GM21825 (cell line): ENCODE measurements around the gene CACNA1E.
"Not testable (repeated sequence)": the region's sequence is repeated elsewhere in the genome, so short reads cannot be mapped to it uniquely, and the experiment has no call there.

ENCODE experiments used
- ATAC-seq: cut with Tn5 transposase; IDR thresholded peaks from one replicate; pipeline ENCODE4 v1.9.1; 2021; ENCODE audit warnings: mild to moderate bottlenecking, moderate library complexity; ENCODE audit not compliant: unreplicated experiment

Gene CACNA1E

DNA sequence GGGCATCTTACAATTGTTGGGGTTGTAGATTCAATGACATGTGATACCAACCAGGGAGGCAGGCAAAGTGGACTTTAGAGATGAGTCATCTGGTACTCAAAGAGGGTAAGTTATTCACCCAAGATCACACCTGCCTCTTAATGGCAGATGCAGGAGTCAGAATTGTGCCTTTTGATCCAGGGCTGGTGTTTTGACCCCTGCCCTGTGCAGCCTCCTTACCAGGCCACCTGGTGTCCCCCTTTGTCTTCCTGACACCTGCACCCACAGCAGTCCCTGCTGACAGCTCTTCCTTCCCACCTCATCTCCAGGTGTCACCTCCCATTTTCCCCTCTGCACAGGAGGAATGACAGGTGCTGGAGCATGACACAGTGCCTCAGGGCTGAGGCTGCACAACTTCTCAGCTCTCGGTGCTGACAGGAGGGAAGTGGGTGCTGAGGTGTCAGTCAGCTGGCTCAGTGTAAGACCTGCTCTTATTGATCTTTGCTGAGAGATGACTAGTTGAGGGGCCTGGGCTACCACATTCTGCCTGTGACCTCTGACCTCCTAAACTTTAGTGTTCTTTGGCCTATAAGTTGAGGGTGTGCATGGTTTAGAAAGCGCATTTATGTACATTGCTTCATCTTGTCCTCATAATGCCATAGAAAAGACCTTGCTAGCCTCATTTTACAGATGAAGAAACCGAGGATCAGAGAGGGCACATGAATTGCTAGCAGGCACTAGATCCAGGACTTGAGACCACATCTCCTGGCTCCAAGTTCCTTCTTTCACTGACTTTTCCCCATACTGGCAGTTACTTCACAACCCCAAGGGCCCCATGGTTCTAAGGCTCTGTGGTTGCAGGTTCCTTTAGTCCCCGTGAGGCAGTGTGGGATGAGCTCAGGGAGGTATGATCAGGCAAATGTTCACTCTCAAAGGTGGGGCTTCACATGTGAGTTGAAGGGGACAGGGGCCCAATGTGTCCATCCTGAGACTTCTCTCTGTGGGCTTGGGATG, 31.3 kb downstream of the CACNA1E start:
- peak; percentile 71 for ATAC-seq

- no peak for ATAC-seq
Measured at GRCh38 chr1:181516706-181517105, 33.4 kb downstream of the CACNA1E start.

- no peak for ATAC-seq
Measured at GRCh38 chr1:181517181-181517875, 34.0 kb downstream of the CACNA1E start.

DNA sequence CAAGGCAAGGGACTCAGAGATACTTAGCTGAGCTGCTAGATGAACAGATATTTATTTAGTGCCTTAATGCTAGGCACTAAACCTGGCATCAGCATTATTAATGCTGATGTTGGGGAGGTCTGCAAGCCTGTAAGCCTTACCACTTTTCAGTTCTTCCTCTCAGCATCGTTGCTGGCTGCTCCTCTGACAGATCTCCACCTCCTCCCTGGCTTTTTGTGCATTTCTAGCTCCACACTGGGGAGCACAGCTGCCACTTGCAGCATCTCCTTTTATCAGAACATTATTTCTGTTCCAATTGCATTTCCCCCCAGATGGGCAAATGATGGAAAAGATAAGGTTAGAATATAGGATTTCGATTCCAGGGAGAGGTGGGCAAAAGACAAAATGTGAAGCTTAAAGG, 34.8 kb downstream of the CACNA1E start:
- no peak for ATAC-seq

- ATAC-seq, result no peak
Measured at GRCh38 chr1:181522864-181523263, 39.5 kb downstream of the CACNA1E start.

GRCh38 chr1:181525104-181525721, 41.9 kb downstream of the CACNA1E start:
- ATAC-seq, result no peak

GRCh38 chr1:181528241-181528640, 44.9 kb downstream of the CACNA1E start:
- ATAC-seq, result not testable (repeated sequence)

- no peak for ATAC-seq
Measured at GRCh38 chr1:181531441-181531840, 48.1 kb downstream of the CACNA1E start.

GRCh38 chr1:181531951-181532600, 48.8 kb downstream of the CACNA1E start:
- no peak for ATAC-seq

GRCh38 chr1:181538836-181539235, 55.5 kb downstream of the CACNA1E start:
- no peak for ATAC-seq

DNA sequence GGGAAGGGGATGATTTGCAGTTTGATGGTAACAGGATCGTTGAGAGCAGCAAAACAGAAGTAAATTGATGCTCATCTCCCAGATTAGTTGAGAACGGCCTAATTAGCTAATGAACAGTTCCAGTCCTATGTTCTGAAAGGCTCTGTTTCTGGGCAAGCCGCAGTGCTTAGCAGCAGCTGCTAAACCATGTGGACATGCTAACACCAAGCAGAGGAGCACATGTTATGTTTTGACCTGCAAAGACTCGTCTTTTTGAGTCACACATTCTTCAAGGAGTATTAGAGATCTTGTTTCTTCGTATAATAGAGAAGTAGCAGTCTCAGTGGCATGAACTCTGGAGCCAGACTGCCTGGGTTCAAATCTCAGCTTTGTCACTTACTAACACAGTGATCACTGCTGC, 58.1 kb downstream of the CACNA1E start:
- ATAC-seq, result no peak

- ATAC-seq, result no peak
Measured at GRCh38 chr1:181541947-181542346, 58.6 kb downstream of the CACNA1E start.

DNA sequence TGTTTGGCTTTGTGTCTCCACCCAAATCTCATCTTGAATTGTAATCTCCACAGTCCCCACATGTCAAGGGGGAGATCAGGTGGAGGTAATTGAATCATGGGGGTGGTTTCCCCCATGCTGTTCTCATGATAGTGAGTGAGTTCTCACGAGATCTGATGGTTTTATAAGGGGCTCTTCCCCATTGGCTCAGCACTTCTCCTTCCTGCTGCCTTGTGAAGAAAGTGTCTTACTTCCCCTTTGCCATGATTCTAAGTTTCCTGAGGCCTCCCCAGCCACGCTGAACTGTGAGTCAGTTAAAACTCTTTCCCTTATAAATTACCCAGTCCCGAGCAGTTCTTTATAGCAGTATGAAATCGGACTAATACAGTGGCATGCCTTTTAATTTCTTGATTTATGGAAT, 59.1 kb downstream of the CACNA1E start:
- ATAC-seq, result not testable (repeated sequence)

GRCh38 chr1:181545395-181545794, 62.1 kb downstream of the CACNA1E start:
- no peak for ATAC-seq

- no peak for ATAC-seq
Measured at GRCh38 chr1:181548497-181548896, 65.2 kb downstream of the CACNA1E start.

DNA sequence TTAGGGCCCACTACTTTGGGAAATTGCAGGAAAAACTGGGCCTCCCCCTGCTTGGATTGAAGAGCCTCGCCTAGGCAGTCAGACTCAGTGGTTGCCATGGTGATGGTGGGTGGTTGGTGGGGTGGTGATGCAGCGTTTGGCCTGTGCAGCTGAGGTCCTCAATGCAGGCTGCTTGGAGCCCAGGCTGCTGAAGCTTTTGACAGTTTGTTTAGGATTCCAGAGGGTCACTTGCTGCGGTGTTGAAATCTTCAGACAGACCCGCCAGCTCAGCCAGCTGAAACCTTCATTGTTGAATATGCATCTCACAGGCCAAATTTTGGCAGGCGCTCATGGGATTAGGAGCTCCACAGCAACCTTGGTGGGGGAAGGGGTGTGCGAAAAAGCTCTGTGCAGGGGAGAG, 67.9 kb downstream of the CACNA1E start:
- ATAC-seq, result no peak

DNA sequence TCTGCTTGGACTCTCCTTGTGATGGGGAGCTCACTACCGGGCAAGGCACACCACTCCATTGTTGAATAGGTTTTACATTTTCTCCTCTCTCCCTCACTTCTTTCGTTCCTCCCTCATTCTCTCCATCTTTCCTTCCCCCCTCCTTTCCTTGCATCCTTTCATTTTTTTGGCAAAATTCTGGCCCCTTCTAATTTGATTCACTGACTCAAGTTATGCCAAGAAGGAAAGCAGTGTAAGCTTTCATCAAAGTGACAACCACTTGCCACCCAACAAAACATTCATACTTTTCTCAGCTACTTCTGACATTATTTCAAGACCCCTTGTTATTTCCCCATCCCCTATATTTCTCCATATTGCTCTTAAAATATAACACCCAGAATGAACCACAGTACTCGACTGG, 68.4 kb downstream of the CACNA1E start:
- no peak for ATAC-seq

DNA sequence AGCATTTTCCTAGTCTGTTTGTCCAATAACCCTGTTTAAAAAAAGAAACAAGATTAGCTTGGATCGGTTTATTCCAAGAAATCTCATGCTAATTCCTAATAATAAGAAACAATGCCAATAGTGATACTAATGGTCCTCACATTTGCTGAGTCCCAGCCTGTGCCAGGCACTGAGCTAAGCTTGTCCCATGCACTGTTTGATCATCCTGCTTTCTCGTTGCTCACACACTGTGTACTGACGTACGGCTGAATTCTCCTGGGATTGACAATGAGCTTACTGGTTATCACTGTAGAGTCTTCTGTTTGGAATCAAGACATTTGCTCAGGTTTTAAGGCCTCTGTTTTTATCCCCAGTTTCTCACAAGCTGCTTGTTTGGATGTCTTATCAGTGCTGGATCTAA, 71.1 kb downstream of the CACNA1E start:
- no peak for ATAC-seq

DNA sequence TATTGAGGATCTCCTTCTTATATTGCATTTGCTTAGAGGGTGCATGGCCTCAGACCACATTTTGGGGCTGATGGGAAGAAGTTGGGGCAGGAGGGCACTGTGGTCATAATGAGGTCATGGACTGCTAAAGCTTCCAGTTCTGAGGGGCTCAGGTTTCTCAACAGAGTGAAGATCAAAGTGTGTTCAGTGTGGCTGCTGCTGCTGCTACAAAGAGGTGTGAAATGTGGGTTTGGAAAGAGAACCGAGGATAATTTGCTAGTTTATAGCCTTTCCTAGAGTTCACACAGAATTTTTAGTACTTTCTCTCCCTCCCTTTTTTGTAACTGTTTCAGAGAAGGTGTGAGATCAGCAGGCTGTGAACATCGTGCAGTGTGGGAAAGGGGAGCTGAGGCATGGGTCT, 73.3 kb downstream of the CACNA1E start:
- no peak for ATAC-seq

DNA sequence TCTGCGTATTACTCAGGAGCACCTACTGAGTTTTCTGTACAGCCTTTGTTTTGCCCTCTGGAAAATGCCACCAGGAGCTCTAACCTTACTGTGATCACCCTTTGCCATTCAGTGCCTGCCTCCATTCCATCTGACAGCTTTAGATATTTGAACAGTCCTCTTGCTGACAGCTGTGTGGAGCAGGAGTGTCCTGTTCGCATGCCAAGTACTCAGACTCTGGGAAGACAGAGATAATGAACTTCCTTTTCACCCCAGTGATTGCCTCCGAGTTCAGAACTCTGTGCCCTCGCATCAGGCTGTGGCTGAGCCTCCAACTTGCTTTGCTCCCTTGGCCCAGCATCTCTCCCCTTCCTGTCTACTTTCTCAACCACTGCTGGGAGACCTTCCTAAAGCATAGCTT, 74.0 kb downstream of the CACNA1E start:
- ATAC-seq, result no peak

- ATAC-seq, result no peak
Measured at GRCh38 chr1:181558416-181558815, 75.1 kb downstream of the CACNA1E start.
